ENCODE data around the gene DNAH8.

DNAH8 gene

GRCh38 chr6:39026175-39026574 is 311.1 kb downstream of the DNAH8 start:
- DNase-seq: no peak

GRCh38 chr6:39029156-39030011 is 314.3 kb downstream of the DNAH8 start:
- no peak for DNase-seq

GRCh38 chr6:39035681-39036080 is 320.6 kb downstream of the DNAH8 start:
- no peak for DNase-seq

- DNase-seq: no peak
Measured at GRCh38 chr6:39037082-39037508, 322.0 kb downstream of the DNAH8 start.

- DNase-seq: no peak
Measured at GRCh38 chr6:39037707-39038106, 322.6 kb downstream of the DNAH8 start.

GRCh38 chr6:39040080-39040673 is 325.1 kb downstream of the DNAH8 start:
- DNase-seq: no peak

GRCh38 chr6:39041072-39041471 is 326.0 kb downstream of the DNAH8 start:
- DNase-seq: no peak

- DNase-seq: no peak
Measured at GRCh38 chr6:39043776-39044175, 328.7 kb downstream of the DNAH8 start.

GRCh38 chr6:39044181-39044580 is 329.1 kb downstream of the DNAH8 start:
- DNase-seq: no peak

- DNase-seq: no peak
Measured at GRCh38 chr6:39047434-39048327, 332.6 kb downstream of the DNAH8 start.

GRCh38 chr6:39048481-39049399 is 333.6 kb downstream of the DNAH8 start, which contains the start of gene GLP1R:
Gene GLP1R (plus strand): TSS chr6:39048781. CDS start chr6:39048841, 60 bp downstream.
- DNase-seq: no peak

GRCh38 chr6:39049575-39050283 is 334.6 kb downstream of the DNAH8 start:
- no peak for DNase-seq

GRCh38 chr6:39050453-39051112 is 335.5 kb downstream of the DNAH8 start:
- no peak for DNase-seq

- no peak for DNase-seq
Measured at GRCh38 chr6:39051399-39052122, 336.4 kb downstream of the DNAH8 start.

- peak; percentile 39 for DNase-seq
Measured at GRCh38 chr6:39053016-39053624, 338.0 kb downstream of the DNAH8 start.

GRCh38 chr6:39053854-39054576 is 338.9 kb downstream of the DNAH8 start:
- no peak for DNase-seq

GRCh38 chr6:39054577-39055142 is 339.5 kb downstream of the DNAH8 start:
- no peak for DNase-seq

- no peak for DNase-seq
Measured at GRCh38 chr6:39055661-39056060, 340.6 kb downstream of the DNAH8 start.

- no peak for DNase-seq
Measured at GRCh38 chr6:39056191-39056590, 341.1 kb downstream of the DNAH8 start.
